KMS-11 (cell line): ENCODE data around the gene SPTLC3.
A peak's percentile ranks its signal among the peaks of the same experiment; 100 is the strongest.

Experiments
- H2AFZ ChIP-seq: fragments of 200-600 bp; sonication (generic); 2 replicates; pipeline ENCODE4 v1.6.1; 2016; ENCODE audit warnings: antibody characterized with exemption, mixed run types, low read depth
- H3K27ac ChIP-seq: fragments of 200-600 bp; sonication (generic); 2 replicates; pipeline ENCODE4 v1.6.1; 2016; ENCODE audit warnings: mild to moderate bottlenecking, mixed run types
- H3K27me3 ChIP-seq: fragments of 200-600 bp; sonication (generic); 2 replicates; pipeline ENCODE4 v1.6.1; 2017; ENCODE audit warnings: mild to moderate bottlenecking, low read depth, mixed run types, moderate library complexity; ENCODE audit not compliant: insufficient read depth
- H3K36me3 ChIP-seq: fragments of 200-600 bp; sonication (generic); 2 replicates; pipeline ENCODE4 v1.6.1; 2017; ENCODE audit warnings: mild to moderate bottlenecking, mixed run types; ENCODE audit not compliant: insufficient read depth
- H3K4me1 ChIP-seq: fragments of 200-600 bp; sonication (generic); 2 replicates; pipeline ENCODE4 v1.6.1; 2016; ENCODE audit warnings: mild to moderate bottlenecking, low read depth, mixed run types; ENCODE audit not compliant: poor library complexity, severe bottlenecking
- H3K4me2 ChIP-seq: fragments of 200-600 bp; sonication (generic); 2 replicates; pipeline ENCODE4 v1.7.0; 2016; ENCODE audit warnings: mild to moderate bottlenecking, mixed run types
- H3K4me3 ChIP-seq: fragments of 200-600 bp; sonication (generic); IDR thresholded peaks from 2 replicates; pipeline ENCODE4 v1.6.1; 2017; ENCODE audit warnings: low read depth, low read length, mixed read lengths; ENCODE audit not compliant: insufficient read depth
- H3K79me2 ChIP-seq: fragments of 200-600 bp; sonication (generic); 2 replicates; pipeline ENCODE4 v1.6.1; 2016; ENCODE audit warnings: low read depth, mixed run types; ENCODE audit not compliant: insufficient read depth
- H3K9ac ChIP-seq: fragments of 200-600 bp; sonication (generic); 2 replicates; pipeline ENCODE4 v1.6.1; 2016; ENCODE audit warnings: mild to moderate bottlenecking, mixed run types
- H4K20me1 ChIP-seq: fragments of 200-600 bp; sonication (generic); 2 replicates; pipeline ENCODE4 v1.6.1; 2016; ENCODE audit warnings: mild to moderate bottlenecking, mixed run types; ENCODE audit not compliant: insufficient read depth
- TF ChIP-seq, protein P1 (sequence below): fragments of 200-600 bp; sonication (generic); conservative IDR thresholded peaks from 2 replicates; pipeline ENCODE4 v1.6.1; 2017; ENCODE audit warnings: low read depth, mild to moderate bottlenecking, antibody characterized with exemption, low read length, moderate library complexity, mixed read lengths

The SPTLC3 gene

GRCh38 chr20:13102694-13103093 lies 93.9 kb downstream of the SPTLC3 start:
- Histone ChIP-seq H3K9ac (no peak overlapping the region), H4K20me1 (no peaks in the 10 kb centered on the region), H3K27me3 (no peaks in the 10 kb centered on the region), H3K4me2 (no peak overlapping the region), H3K36me3 (no peaks in the 10 kb centered on the region), H3K27ac (no peak overlapping the region), H3K79me2 (no peaks in the 10 kb centered on the region), H2AFZ (no peak overlapping the region), H3K4me1 (no peaks in the 10 kb centered on the region), H3K4me3 (no peak overlapping the region)
- TF ChIP-seq, protein P1, sequence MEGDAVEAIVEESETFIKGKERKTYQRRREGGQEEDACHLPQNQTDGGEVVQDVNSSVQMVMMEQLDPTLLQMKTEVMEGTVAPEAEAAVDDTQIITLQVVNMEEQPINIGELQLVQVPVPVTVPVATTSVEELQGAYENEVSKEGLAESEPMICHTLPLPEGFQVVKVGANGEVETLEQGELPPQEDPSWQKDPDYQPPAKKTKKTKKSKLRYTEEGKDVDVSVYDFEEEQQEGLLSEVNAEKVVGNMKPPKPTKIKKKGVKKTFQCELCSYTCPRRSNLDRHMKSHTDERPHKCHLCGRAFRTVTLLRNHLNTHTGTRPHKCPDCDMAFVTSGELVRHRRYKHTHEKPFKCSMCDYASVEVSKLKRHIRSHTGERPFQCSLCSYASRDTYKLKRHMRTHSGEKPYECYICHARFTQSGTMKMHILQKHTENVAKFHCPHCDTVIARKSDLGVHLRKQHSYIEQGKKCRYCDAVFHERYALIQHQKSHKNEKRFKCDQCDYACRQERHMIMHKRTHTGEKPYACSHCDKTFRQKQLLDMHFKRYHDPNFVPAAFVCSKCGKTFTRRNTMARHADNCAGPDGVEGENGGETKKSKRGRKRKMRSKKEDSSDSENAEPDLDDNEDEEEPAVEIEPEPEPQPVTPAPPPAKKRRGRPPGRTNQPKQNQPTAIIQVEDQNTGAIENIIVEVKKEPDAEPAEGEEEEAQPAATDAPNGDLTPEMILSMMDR: no peak

DNA sequence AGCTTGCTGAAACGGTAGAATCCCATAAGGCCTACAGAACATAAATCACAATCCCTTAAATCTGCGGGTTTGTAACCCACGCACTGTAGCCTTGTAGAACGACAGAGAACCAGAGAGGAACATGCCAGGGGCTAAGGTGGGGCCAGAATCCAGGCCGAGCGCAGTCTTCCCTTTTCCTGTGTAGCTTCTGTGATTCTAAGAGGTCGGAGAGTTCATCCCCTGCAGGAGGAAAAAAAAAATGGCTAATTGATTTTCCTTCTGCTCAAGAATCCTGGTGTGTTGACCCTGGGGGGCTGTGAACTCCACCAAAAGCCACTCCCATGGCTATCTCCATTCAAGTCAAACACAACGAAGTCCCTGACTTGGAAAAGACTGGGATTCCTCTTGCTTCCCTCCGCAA lies 96.3 kb downstream of the SPTLC3 start:
- H3K4me1 ChIP-seq: no peaks in the 10 kb centered on the region
- H3K27me3 ChIP-seq: no peaks in the 10 kb centered on the region
- no peak overlapping the region for H3K4me2 ChIP-seq
- no peaks in the 10 kb centered on the region for H4K20me1 ChIP-seq
- no peaks in the 10 kb centered on the region for H3K79me2 ChIP-seq
- no peak overlapping the region for H3K4me3 ChIP-seq
- TF ChIP-seq, protein P1: no peak
- no peak overlapping the region for H3K9ac ChIP-seq
- H2AFZ ChIP-seq: no peak overlapping the region
- H3K27ac ChIP-seq: no peak overlapping the region
- H3K36me3 ChIP-seq: no peaks in the 10 kb centered on the region

DNA sequence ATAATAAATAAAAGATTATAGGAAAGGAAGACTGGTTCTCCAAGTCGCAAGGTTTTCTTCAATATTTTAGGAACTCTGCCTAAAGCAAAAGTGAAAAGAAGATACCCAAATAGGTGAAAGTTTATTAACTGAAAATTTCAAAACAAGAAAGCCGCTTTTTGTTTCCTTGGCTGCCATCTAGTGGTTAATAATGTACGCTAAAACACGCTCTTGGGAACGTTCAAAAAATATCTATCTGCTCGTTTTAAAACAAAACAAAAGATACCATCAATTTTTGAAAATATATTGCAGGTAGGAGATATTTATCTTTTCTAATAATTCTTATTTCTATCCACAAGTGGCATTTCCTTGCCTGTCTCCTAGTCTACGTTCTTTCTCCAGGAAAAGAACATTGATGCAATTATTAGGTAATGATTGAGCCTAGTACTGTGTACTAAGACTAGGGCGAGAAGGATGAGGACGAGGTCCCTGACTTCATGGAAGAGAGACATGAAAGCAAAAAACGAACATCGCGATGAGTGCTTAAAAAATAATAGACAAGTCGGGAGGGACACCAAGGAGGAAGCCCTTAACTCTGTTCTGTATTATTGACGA lies 97.2 kb downstream of the SPTLC3 start:
- H4K20me1 ChIP-seq: no peaks in the 10 kb centered on the region
- no peak overlapping the region; the same call in 1 of the 2 replicates for H2AFZ ChIP-seq
- no peak overlapping the region for H3K9ac ChIP-seq
- H3K79me2 ChIP-seq: no peaks in the 10 kb centered on the region
- H3K4me1 ChIP-seq: no peaks in the 10 kb centered on the region
- no peaks in the 10 kb centered on the region for H3K27me3 ChIP-seq
- H3K4me3 ChIP-seq: no peak overlapping the region
- H3K36me3 ChIP-seq: no peaks in the 10 kb centered on the region
- TF ChIP-seq, protein P1: peak; percentile 73
- no peak overlapping the region for H3K27ac ChIP-seq
- no peak overlapping the region for H3K4me2 ChIP-seq

GRCh38 chr20:13109658-13110057 lies 100.9 kb downstream of the SPTLC3 start:
- H3K4me3 ChIP-seq: no peak overlapping the region
- H3K79me2 ChIP-seq: no peaks in the 10 kb centered on the region
- no peak overlapping the region for H2AFZ ChIP-seq
- H3K4me2 ChIP-seq: no peak overlapping the region
- H3K27ac ChIP-seq: no peak overlapping the region
- TF ChIP-seq, protein P1: no peak
- no peaks in the 10 kb centered on the region for H3K27me3 ChIP-seq
- H3K4me1 ChIP-seq: no peaks in the 10 kb centered on the region
- H3K9ac ChIP-seq: no peak overlapping the region
- no peaks in the 10 kb centered on the region for H4K20me1 ChIP-seq
- no peaks in the 10 kb centered on the region for H3K36me3 ChIP-seq
